ENCODE data around the gene ARL2BP.

Gene ARL2BP

DNA sequence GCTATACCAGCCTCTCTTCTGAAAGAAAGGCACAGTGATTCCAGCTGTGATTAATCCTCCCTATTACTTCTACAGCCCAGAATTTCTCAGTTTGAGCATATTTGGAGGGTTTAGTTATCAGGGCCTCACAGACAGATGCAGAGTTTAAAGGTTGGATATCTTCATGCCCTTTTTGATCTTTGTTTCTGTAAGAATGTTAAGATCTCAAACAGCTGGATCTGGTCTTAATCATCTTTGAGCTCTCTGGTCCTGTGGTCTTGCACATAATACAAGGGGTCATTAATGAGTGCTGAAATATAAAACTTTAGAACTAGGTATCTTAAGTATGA, 9.1 kb upstream of the ARL2BP start:
- FAIRE-seq, result no peak

GRCh38 chr16:57238682-57239081, 6.4 kb upstream of the ARL2BP start:
- FAIRE-seq, result no peak

DNA sequence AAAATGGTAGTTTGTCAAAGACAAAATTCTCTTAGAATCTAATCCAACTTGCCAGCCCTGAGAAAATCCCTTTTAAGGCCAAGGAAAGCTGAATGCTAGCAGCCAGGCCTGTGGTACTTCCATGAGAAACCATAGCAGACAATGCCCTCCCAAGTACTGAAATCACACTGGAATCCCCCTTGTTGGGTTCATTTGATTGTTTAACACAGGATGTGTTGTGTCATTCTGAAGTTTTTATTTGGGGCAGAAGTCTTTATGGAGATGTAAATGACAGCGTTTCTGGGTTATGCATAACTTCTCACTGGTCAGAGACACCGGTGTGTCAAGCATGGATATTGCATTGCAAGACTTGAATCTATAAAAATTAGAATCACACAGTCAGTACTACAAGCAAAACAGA, 6.0 kb upstream of the ARL2BP start:
- FAIRE-seq, result no peak

DNA sequence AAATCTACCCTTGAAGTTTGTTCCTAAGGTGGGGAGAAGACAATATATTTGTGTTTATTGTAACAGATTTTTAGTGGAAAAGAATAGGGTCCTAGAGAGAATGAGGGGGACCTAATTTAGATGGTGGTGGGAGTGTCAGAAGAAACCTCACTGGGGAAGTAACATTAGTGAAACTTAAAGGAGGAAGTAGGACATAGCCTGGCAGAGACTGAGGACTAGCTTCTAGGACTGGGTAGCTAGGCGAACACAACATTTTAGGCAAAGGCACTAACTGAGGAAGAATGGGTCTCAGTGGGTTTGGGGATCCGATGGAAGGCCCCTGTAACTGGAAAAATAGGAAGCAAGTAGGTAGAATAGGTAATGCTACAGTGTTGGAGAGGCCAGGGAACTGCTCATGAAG, 4.2 kb upstream of the ARL2BP start:
- no peak for FAIRE-seq

- no peak for FAIRE-seq
These were observed 2.4 kb upstream of the ARL2BP start for GRCh38 chr16:57242650-57243049.

GRCh38 chr16:57244463-57244766, 644 bp upstream of the ARL2BP start:
- FAIRE-seq, result no peak

DNA sequence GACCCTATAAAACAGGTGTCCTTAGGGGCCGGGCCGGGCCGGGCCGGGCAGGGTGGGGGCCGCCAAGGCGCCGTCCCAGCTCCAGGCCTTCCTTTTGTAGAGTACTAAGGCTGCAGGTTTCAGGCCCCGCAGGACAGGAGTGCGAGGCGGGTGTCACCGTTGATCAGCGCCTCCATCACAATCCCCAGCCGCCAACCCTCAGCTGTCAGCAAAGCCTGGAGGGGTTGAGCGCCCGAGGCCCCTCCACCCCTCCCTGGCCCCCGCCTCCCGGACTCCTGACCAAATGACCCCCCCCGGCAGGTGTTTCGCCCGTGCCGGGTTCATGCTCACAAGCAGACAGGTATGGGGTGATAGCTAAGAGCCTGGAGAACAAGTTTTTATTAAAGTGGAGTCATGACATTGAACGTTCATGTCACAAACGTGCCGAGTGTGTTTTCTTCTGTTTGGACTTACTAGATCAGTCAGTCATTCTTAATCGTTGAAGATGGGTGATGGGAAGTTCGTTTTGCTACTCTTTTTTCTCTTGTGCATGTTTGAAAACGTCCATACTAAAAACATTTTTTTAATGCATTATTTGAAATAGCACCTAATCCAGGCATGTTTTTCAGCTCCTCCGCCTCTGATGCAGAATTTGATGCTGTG, 534 bp downstream of the ARL2BP start:
- FAIRE-seq, result no peak

- FAIRE-seq, result no peak
These were observed 6.3 kb downstream of the ARL2BP start for GRCh38 chr16:57251352-57251751.

DNA sequence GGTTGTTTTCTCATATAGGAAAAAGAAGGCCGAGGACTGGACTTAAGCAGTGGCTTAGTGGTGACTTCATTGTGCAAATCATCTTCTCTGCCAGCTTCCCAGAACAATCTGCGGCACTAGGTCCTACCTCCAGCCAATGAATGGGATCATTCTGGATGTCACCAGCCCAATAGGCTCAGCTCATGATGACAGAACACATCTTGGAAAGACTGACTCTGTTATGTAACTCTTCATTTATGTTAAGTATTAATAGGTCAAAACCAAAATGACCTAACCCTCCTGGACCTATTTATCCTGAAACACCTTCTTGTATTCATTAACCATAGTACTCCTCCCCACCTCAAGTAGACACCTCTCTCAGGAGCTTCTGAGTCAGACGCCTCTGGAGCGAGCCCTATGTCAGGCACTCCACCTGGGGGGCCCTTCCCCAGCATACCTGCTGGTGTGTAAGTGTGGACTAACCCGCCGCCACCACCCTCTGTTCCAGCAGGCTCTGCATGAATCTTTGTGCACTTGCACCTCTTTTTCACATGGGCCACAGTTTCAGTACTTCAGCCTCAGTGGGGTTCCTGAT, 7.2 kb downstream of the ARL2BP start:
- no peak for FAIRE-seq

DNA sequence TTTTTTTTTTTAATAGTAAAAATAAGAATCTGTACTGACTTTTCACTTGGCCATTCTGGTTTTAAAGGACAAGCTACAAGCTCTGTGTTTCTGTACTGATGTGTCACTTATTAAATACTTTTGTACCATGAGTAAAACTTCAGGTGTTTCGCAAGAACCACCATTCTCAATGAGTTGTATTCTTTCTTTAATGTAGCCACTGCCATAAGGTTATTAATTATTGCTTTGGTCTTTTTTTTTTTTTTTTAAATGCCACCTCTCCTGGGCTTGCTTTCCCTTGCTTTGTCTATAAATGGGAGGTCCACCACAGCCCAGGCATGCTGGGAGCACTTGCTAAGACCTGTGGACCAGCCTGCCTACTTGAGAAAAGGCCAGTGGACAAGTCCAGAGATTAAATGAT, 8.4 kb downstream of the ARL2BP start:
- no peak for FAIRE-seq

GRCh38 chr16:57255686-57256415, 10.8 kb downstream of the ARL2BP start:
- FAIRE-seq, result no peak

GRCh38 chr16:57256601-57257395, 11.7 kb downstream of the ARL2BP start:
- FAIRE-seq, result no peak

DNA sequence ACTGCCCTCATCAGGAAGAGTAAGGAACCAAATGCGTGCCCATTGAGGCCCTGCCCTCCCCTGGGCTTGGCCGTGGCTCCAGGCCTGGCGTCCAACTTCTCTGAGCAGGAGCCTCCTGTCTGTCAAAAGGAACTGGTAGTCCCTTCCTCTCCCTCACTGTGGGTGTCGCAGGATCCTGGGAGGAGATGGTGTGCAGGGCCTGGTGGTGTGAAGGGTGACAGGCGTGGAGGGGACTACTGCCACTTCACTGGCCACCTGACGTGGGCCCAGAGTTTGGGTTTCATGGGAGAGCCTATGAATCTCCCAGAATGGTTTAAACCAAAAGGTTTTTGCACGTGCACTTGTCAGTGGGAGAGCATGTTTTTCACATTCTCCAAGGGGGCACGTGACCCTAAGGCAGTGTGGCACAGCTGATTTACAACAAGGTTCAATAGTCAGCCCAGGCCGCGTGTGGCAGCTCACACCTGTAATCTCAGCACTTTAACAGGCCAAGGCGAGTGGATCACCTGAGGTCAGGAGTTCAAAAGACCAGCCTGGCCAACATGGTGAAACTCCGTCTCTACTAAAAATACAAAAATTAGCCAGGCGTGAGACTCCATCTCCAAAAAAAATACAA, 12.5 kb downstream of the ARL2BP start:
- no peak for FAIRE-seq

- FAIRE-seq, result no peak
These were observed 13.3 kb downstream of the ARL2BP start for GRCh38 chr16:57258226-57258909.

DNA sequence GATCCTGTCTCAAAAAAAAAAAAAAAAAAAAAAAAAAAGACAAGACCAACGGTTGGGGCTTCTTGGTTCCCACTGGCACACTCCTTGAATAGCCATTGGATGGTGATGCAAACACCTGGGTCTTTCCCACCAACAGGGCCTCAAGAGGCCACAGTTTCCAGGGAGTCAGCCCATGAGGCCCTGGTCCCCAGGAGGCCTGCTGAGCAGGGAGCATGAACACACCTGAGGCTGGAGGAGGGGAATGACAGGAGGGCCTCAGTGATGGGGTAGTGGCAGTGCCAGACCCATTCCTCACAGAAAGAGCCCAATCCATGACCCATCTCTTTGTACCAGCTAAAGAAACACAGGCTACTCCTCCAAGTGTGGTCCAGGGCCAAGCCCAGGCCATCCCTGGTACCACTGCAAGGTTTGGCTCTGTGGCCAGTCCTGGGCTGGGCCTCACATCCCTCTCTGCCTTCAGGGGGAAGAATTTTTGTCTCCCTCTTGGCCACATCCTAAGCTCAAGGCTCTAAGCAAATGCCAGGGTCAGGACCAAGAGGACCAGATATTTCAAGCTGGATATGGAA, 13.9 kb downstream of the ARL2BP start:
- FAIRE-seq, result no peak

DNA sequence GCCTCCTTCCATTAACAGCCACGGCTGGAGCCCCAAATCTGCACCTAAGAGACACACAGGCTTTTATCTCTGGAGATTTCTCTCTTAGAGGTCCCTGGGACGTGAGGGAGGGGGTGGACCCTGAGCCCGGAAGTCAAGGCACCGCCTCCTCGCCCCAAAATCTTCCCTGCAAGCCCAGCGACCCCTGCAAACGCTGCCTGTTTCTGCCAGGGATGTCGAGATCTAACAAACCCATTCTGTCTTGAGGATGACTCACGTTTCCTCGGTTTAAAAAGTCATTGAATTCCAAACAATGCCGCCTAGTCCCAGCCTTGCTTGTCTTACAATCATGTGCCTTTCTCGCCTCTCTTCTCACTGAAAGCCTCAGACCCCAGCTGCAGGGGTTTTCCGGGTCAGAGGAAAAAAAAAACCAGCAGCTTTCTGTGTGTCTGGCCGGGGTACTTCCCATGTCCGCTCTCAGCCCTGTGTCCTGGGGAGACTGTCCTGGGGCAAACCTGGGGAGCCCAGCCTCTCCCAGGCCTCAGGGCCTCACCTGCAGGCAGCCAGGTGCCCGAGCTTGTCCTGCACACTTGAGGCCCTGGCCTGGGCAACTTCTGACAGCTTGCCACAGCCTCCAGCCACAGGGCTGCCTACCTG, 15.4 kb downstream of the ARL2BP start:
- FAIRE-seq, result no peak

- FAIRE-seq, result no peak
These were observed 16.7 kb downstream of the ARL2BP start for GRCh38 chr16:57261806-57262205.

GRCh38 chr16:57262841-57263540, 17.9 kb downstream of the ARL2BP start:
- no peak for FAIRE-seq

GRCh38 chr16:57263541-57264351, 18.7 kb downstream of the ARL2BP start:
- FAIRE-seq, result no peak

GRCh38 chr16:57264381-57264780, 19.3 kb downstream of the ARL2BP start:
- no peak for FAIRE-seq
